Measurements from ENCODE around the gene CPEB4. TPM values are rescaled to one million over a fixed set of nuclear protein-coding genes. Genes with fewer than 3 reads are reported as not detected.

Gene CPEB4
- total RNA-seq, 2 donors from 2014 or later, result 9.4 to 11.3 TPM

GRCh38 chr5:173973616-173973969 is 85.4 kb downstream of the CPEB4 start:
- peaks cover 42% of the 10 kb centered on the region for H3K4me1 Mint-ChIP-seq
- no peaks in the 10 kb centered on the region for H3K36me3 ChIP-seq (ENCODE audit: control insufficient read depth, insufficient read depth, low read length)
- H3K27me3 Mint-ChIP-seq (ENCODE audit: insufficient read depth), result no peaks in the 10 kb centered on the region
- no peak overlapping the region for H3K9ac ChIP-seq (ENCODE audit: extremely low read depth, low read length, poor library complexity, severe bottlenecking)
- no peak overlapping the region for H3K27ac ChIP-seq (ENCODE audit: low read depth, low read length)
- H3K9me3 ChIP-seq (ENCODE audit: control insufficient read depth, low read length), result no peaks in the 10 kb centered on the region
- no peak overlapping the region for H3K27ac Mint-ChIP-seq
- peaks cover 12% of the 10 kb centered on the region for H3K4me1 ChIP-seq (ENCODE audit: control insufficient read depth, insufficient read depth, low read length)
- no peaks in the 10 kb centered on the region for H3K9me3 Mint-ChIP-seq
- 62 to 66% methylated on average over 13 of the region's 13 CpGs for WGBS, 2 experiments (ENCODE audit: insufficient coverage in 1 of 2, insufficient read length in 1 of 2)
- peak overlapping the region; percentile 60 for H3K4me3 ChIP-seq (ENCODE audit: low read length)
- DNase-seq, result peak; percentile 80
- TF ChIP-seq, protein P1, sequence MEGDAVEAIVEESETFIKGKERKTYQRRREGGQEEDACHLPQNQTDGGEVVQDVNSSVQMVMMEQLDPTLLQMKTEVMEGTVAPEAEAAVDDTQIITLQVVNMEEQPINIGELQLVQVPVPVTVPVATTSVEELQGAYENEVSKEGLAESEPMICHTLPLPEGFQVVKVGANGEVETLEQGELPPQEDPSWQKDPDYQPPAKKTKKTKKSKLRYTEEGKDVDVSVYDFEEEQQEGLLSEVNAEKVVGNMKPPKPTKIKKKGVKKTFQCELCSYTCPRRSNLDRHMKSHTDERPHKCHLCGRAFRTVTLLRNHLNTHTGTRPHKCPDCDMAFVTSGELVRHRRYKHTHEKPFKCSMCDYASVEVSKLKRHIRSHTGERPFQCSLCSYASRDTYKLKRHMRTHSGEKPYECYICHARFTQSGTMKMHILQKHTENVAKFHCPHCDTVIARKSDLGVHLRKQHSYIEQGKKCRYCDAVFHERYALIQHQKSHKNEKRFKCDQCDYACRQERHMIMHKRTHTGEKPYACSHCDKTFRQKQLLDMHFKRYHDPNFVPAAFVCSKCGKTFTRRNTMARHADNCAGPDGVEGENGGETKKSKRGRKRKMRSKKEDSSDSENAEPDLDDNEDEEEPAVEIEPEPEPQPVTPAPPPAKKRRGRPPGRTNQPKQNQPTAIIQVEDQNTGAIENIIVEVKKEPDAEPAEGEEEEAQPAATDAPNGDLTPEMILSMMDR (conservative IDR thresholded peaks at IDR 0.05), result no peak
- peak overlapping the region; percentile 59 for H3K4me3 Mint-ChIP-seq
- no peaks in the 10 kb centered on the region for H3K27me3 ChIP-seq (ENCODE audit: control insufficient read depth, insufficient read depth, low read length, poor library complexity, severe bottlenecking)
- H3K36me3 Mint-ChIP-seq (ENCODE audit: low read depth), result no peaks in the 10 kb centered on the region

DNA sequence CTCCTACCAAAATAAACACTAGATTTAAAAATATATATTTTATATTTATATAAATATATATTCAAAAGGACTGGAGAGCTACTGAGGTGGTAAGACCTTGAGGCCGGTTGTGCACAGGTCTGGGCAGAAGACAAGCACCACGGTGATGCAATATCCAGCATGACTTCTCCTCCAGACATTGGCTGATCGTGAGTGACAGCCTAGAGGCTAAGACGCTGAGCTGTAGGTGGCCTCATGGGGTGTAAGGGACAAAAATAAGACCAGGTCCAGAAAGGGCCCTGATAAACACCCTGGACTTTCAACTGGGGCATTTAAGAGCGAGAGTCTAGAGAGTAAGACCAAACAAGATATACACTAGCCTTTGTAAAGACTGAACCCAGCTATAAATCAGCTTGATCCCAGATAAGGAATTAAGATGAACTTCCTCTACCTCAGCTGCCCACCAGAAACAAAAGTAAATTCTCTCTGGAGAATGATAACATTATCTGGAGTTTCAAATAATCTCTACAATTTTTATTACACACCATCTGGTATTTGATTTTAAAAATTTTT is 86.6 kb downstream of the CPEB4 start:
- 84 to 93% methylated on average over 4 to 5 of the region's 5 CpGs for WGBS, 2 experiments (ENCODE audit: insufficient coverage in 1 of 2, insufficient read length in 1 of 2)
- Histone ChIP-seq H3K27me3 (ENCODE audit: control insufficient read depth, insufficient read depth, low read length, poor library complexity, severe bottlenecking) (no peaks in the 10 kb centered on the region), H3K27ac (ENCODE audit: low read depth, low read length) (no peak overlapping the region), H3K4me3 (ENCODE audit: low read length) (no peak overlapping the region), H3K9me3 (ENCODE audit: control insufficient read depth, low read length) (no peaks in the 10 kb centered on the region), H3K9ac (ENCODE audit: extremely low read depth, low read length, poor library complexity, severe bottlenecking) (no peak overlapping the region), H3K4me1 (ENCODE audit: control insufficient read depth, insufficient read depth, low read length) (peaks cover 5% of the 10 kb centered on the region), H3K36me3 (ENCODE audit: control insufficient read depth, insufficient read depth, low read length) (no peaks in the 10 kb centered on the region)
- DNase-seq, result no peak
- H3K36me3 Mint-ChIP-seq (ENCODE audit: low read depth), result no peaks in the 10 kb centered on the region
- peaks cover 31% of the 10 kb centered on the region for H3K4me1 Mint-ChIP-seq
- H3K27me3 Mint-ChIP-seq (ENCODE audit: insufficient read depth), result no peaks in the 10 kb centered on the region
- TF ChIP-seq, protein P1 (conservative IDR thresholded peaks at IDR 0.05), result no peak
- no peak overlapping the region for H3K4me3 Mint-ChIP-seq
- H3K27ac Mint-ChIP-seq, result no peak overlapping the region
- H3K9me3 Mint-ChIP-seq, result no peaks in the 10 kb centered on the region

- H3K4me3 ChIP-seq (ENCODE audit: low read length), result peak overlapping the region; percentile 9
- peaks cover 9% of the 10 kb centered on the region for H3K4me1 Mint-ChIP-seq
- H3K27me3 ChIP-seq (ENCODE audit: control insufficient read depth, insufficient read depth, low read length, poor library complexity, severe bottlenecking), result no peaks in the 10 kb centered on the region
- H3K4me3 Mint-ChIP-seq, result no peak overlapping the region
- no peak overlapping the region for H3K9ac ChIP-seq (ENCODE audit: extremely low read depth, low read length, poor library complexity, severe bottlenecking)
- H3K36me3 ChIP-seq (ENCODE audit: control insufficient read depth, insufficient read depth, low read length), result no peaks in the 10 kb centered on the region
- peak overlapping the region; percentile 79 for H3K27ac Mint-ChIP-seq
- H3K27me3 Mint-ChIP-seq (ENCODE audit: insufficient read depth), result no peaks in the 10 kb centered on the region
- peaks cover 7% of the 10 kb centered on the region for H3K4me1 ChIP-seq (ENCODE audit: control insufficient read depth, insufficient read depth, low read length)
- TF ChIP-seq, protein P1 (conservative IDR thresholded peaks at IDR 0.05), result no peak
- H3K9me3 ChIP-seq (ENCODE audit: control insufficient read depth, low read length), result peaks cover 8% of the 10 kb centered on the region
- DNase-seq, result no peak
- 63 to 82% methylated on average over 3 to 5 of the region's 5 CpGs for WGBS, 2 experiments (ENCODE audit: insufficient coverage in 1 of 2, insufficient read length in 1 of 2)
- H3K27ac ChIP-seq (ENCODE audit: low read depth, low read length), result no peak overlapping the region
- H3K9me3 Mint-ChIP-seq, result peaks cover 11% of the 10 kb centered on the region
- no peaks in the 10 kb centered on the region for H3K36me3 Mint-ChIP-seq (ENCODE audit: low read depth)
Observed at GRCh38 chr5:173981185-173981761, 93.1 kb downstream of the CPEB4 start.

Measured in endodermal cell (in vitro differentiated cells).